ENCODE results near the gene VCL. TPM values are rescaled to one million over a fixed set of nuclear protein-coding genes. Genes with fewer than 3 reads are reported as not detected.

VCL gene
- total RNA-seq, 1 donor from 2014 or later: 42.1 TPM

- H3K36me3 Mint-ChIP-seq (ENCODE audit: unreplicated experiment): no peaks in the 10 kb centered on the region
- H3K9me3 Mint-ChIP-seq (ENCODE audit: unreplicated experiment): no peaks in the 10 kb centered on the region
- no peak overlapping the region for H3K4me3 Mint-ChIP-seq (ENCODE audit: unreplicated experiment)
- no peak overlapping the region for H3K27ac Mint-ChIP-seq (ENCODE audit: unreplicated experiment)
- H3K27me3 Mint-ChIP-seq (ENCODE audit: unreplicated experiment): no peaks in the 10 kb centered on the region
- no peak for DNase-seq
- TF ChIP-seq CTCF (IDR thresholded peaks at IDR 0.05; ENCODE audit: partially characterized antibody, unreplicated experiment): no peak
- no peaks in the 10 kb centered on the region for H3K4me1 Mint-ChIP-seq (ENCODE audit: low read depth, unreplicated experiment)
Measured at GRCh38 chr10:74076961-74077360, 79.0 kb downstream of the VCL start.

GRCh38 chr10:74077416-74077815, 79.5 kb downstream of the VCL start:
- Mint-ChIP-seq H3K27ac (ENCODE audit: unreplicated experiment) (no peak overlapping the region), H3K27me3 (ENCODE audit: unreplicated experiment) (no peaks in the 10 kb centered on the region), H3K4me3 (ENCODE audit: unreplicated experiment) (no peak overlapping the region), H3K9me3 (ENCODE audit: unreplicated experiment) (no peaks in the 10 kb centered on the region), H3K4me1 (ENCODE audit: low read depth, unreplicated experiment) (no peaks in the 10 kb centered on the region), H3K36me3 (ENCODE audit: unreplicated experiment) (no peaks in the 10 kb centered on the region)
- no peak for DNase-seq
- no peak for TF ChIP-seq CTCF (IDR thresholded peaks at IDR 0.05; ENCODE audit: partially characterized antibody, unreplicated experiment)

- Mint-ChIP-seq H3K4me3 (ENCODE audit: unreplicated experiment) (no peak overlapping the region), H3K27ac (ENCODE audit: unreplicated experiment) (no peak overlapping the region), H3K9me3 (ENCODE audit: unreplicated experiment) (no peaks in the 10 kb centered on the region), H3K36me3 (ENCODE audit: unreplicated experiment) (no peaks in the 10 kb centered on the region), H3K27me3 (ENCODE audit: unreplicated experiment) (no peaks in the 10 kb centered on the region), H3K4me1 (ENCODE audit: low read depth, unreplicated experiment) (no peaks in the 10 kb centered on the region)
- no peak for DNase-seq
- TF ChIP-seq CTCF (IDR thresholded peaks at IDR 0.05; ENCODE audit: partially characterized antibody, unreplicated experiment): no peak
Measured at GRCh38 chr10:74078037-74078436, 80.1 kb downstream of the VCL start.

GRCh38 chr10:74079028-74079935, 81.4 kb downstream of the VCL start:
- Mint-ChIP-seq H3K9me3 (ENCODE audit: unreplicated experiment) (no peaks in the 10 kb centered on the region), H3K4me3 (ENCODE audit: unreplicated experiment) (no peak overlapping the region), H3K27ac (ENCODE audit: unreplicated experiment) (no peak overlapping the region), H3K4me1 (ENCODE audit: low read depth, unreplicated experiment) (no peaks in the 10 kb centered on the region), H3K27me3 (ENCODE audit: unreplicated experiment) (no peaks in the 10 kb centered on the region), H3K36me3 (ENCODE audit: unreplicated experiment) (no peaks in the 10 kb centered on the region)
- TF ChIP-seq CTCF (IDR thresholded peaks at IDR 0.05; ENCODE audit: partially characterized antibody, unreplicated experiment): no peak
- DNase-seq: no peak

- no peak overlapping the region for H3K4me3 Mint-ChIP-seq (ENCODE audit: unreplicated experiment)
- H3K27me3 Mint-ChIP-seq (ENCODE audit: unreplicated experiment): no peaks in the 10 kb centered on the region
- DNase-seq: no peak
- no peaks in the 10 kb centered on the region for H3K9me3 Mint-ChIP-seq (ENCODE audit: unreplicated experiment)
- no peak for TF ChIP-seq CTCF (IDR thresholded peaks at IDR 0.05; ENCODE audit: partially characterized antibody, unreplicated experiment)
- H3K4me1 Mint-ChIP-seq (ENCODE audit: low read depth, unreplicated experiment): no peaks in the 10 kb centered on the region
- H3K36me3 Mint-ChIP-seq (ENCODE audit: unreplicated experiment): no peaks in the 10 kb centered on the region
- H3K27ac Mint-ChIP-seq (ENCODE audit: unreplicated experiment): no peak overlapping the region
Measured at GRCh38 chr10:74079936-74080590, 82.1 kb downstream of the VCL start.

All from glutamatergic neuron (in vitro differentiated cells).